Embryonic facial prominence (tissue), 1 donor: ENCODE results near the gene PDGFC.

Source experiments
- DNase-seq: peaks from one replicate; pipeline ENCODE4 v3.0.0-alpha.2; 2016; ENCODE audit errors: extremely low spot score

PDGFC gene

DNA sequence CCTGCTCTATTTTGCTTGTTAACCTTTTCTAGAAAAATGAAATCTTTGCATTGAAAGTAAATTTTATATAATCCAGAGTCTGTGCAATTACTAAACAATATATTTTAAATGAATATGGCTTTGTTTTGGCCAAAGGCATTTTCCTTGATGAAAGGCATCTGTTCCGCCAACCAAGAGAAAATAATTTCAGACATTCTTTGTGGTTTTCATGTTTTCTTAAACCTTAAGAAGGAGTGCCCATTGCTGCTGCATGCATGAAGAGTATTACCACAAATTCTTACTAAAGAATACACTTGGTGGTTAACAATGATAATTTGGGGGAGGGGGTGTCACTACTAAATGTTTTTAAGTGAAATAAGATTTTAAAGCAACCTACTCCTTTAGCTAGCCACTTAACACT is 2.7 kb upstream of the PDGFC start:
- DNase-seq: no peak

DNA sequence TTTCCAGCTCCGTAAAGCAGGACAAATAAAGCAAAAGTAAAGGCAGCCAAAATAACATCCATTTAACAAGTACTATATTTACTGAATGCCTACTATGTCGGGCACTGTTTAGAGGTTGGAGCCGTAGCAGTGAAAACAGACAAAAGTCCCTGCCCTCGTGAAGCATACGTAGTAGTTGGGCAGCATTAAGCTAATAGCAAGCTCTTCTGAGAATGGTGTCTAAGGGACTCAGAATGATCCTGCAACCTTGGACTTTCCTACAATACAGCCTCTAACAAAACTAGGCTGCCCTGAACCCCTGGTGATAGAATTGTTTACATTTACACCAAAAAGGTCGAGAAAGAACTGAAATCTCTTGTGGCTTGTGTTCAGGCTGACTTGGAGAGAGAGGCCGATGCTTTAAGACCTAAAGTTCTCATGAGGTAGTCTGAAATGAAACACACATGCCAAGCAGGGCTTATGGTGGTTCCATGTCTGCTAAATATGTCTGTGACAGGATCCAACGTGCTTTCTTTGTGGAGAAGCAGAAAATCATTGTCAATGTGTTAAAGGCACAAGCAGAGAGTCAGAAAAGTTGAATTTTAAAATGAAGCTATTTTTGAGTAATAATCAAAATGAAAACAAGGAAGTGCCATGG is 898 bp upstream of the PDGFC start:
- DNase-seq: no peak

GRCh38 chr4:156971165-156971675 is 379 bp downstream of the PDGFC start:
- no peak for DNase-seq

DNA sequence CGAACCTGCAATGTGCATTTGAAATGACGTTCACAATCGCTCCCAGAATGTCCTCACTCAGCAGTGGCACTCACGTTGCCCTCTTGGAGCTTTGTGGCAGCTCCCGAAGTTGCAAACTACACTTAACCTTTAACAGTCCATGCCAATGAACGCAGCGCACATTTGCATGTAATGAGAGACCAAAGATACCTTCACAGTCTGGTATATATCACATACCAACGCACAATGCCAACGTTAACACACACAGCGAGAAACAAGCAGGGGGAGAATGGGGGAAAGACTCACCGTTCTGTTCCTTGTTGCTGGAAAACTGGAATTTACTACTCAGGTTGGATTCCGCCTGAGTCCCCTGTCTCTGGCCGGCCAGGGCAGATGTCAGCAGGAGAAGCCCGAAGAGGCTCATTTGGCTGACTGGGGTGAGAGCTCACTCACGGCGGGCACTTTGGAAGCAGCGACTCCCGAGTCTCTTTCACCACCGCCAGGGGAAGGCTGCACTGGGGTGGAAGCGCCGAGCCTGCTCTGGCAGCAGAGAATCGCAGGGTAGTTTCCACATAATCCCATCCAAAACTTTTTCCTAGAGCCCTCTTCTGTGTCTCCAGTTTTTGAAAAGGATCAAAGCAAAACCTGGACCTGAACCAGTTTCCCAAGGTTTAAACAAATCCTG is 966 bp downstream of the PDGFC start:
- no peak for DNase-seq

DNA sequence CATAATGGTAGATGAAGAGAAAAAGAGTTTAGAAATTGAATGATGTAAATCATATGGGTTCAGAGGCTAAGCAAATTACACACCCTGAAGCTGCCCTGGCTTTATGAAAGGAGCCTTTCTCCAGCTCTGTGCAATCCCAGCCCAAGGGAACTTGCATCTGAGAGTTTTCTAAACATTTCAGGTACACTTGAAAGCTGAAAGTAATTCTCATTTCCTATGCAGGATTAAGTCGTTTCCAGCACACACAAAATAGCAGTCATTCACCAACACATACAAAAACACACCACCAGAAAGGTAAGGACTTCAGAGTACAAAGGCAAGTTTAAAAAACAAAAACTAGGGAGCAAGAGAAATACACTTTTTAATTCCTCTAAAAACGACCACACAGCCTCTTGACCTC is 1.7 kb downstream of the PDGFC start:
- no peak for DNase-seq

DNA sequence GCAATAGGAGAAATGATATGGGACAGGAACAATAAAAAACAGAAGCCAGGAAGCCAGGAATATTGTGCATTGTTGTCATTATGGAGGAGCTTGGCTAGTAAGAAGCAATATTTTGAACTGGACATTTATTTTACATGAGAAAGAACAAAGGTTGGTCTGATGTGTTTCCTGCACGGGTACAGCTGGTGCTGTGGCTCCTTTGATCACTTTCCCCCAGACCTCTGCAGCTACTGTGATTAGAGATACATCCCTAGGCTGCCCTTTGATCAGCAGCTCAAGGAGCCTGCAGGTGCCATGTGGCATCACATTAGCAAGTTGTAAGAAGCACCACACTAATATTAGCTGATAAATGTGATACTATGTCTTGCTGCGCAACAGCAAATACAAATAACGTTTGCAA is 2.5 kb downstream of the PDGFC start:
- no peak for DNase-seq

GRCh38 chr4:156968479-156968984 is 3.1 kb downstream of the PDGFC start:
- DNase-seq: no peak

DNA sequence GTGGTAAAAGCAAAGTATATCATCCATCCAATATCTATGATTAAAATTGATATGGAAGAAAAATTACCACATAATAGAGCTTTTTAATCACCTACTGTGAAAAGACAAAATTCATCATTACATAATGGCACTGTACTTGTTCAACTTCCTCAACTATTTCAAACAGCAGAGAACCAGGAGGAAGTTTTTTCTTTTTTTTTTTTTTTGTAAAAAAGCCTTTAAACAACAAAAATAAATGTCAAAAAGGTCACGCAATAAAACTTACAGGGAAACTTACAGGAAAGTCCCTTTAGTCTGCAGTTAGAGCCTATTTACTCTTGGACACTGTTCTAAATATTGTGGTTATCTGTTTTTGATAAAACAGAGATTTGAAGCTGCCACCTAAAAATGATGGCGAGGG is 4.8 kb downstream of the PDGFC start:
- no peak for DNase-seq

DNA sequence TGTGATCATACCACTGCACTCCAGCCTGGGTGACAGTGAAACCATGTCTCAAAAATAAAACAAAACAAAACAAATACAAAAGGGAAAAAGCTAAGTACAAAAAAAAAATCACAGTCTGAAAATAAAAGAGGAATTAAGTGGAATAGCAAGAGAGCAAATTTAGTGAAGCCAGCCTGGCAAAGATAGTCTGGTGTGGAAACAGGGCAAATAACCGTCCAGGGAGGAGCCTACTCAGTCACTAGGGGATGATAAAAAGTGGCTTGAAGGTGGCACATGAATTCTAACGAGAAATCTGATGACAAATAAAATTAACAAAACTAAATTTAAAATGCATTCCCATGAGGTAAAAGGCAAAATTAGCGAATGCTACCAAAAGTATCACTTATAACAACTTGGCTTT is 8.2 kb downstream of the PDGFC start:
- DNase-seq: no peak

- DNase-seq: no peak
Measured at GRCh38 chr4:156962528-156962974, 9.0 kb downstream of the PDGFC start.

DNA sequence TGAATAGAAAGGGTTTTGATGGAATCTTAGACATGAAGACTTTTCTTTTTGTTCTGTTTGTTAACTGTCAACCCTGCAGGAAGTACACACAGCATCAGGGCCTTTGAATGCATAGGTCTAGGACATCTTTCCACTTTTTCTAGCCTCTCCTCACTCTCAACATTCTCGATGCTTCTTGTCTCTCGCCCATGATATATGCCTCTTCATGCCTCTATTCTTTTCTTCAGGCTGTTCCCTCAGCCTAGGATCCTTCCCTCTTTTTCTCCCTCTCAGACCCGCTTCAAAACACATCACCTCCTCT is 9.6 kb downstream of the PDGFC start:
- DNase-seq: no peak

DNA sequence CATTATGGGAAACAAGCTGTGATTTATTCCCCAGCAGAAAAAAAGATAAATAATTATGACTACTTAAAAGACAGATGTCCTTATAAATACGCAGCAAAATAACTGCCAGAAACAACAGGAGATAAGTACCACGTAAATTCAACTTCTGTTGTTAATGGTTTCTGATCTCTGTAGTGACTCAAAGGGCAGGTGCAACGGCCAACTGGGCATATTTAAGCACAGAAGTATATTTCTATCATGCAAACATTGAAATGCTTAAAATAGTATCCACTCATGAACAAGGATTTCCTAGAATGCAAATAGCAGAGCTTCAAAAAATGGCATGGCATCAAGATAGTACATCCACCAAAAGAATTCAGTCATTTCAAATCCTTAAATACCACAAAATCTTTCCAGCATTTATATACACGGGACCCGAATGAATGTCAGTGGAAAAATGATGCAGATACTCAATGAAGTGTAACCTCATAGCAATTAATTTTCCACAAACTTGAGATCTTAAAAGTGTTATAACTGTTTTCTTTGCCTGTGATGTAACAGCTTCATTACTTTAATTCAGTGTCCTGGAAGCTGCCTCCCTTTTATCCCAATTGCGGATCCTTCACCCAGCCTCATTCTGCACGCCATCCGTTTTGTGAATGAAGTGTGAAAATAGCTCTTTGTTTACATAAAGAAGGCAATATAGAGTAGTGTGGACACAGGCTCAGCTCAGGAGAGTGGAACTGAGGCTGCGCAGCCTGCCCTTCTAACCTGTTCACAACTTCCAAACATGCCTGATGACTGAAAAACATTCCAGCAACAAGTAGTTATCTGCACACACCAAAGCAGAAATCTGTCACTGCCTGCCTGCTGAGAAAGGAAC is 10.2 kb downstream of the PDGFC start:
- DNase-seq: no peak

- no peak for DNase-seq
Measured at GRCh38 chr4:156959298-156959702, 12.3 kb downstream of the PDGFC start.

- DNase-seq: no peak
Measured at GRCh38 chr4:156958276-156959074, 13.1 kb downstream of the PDGFC start.

DNA sequence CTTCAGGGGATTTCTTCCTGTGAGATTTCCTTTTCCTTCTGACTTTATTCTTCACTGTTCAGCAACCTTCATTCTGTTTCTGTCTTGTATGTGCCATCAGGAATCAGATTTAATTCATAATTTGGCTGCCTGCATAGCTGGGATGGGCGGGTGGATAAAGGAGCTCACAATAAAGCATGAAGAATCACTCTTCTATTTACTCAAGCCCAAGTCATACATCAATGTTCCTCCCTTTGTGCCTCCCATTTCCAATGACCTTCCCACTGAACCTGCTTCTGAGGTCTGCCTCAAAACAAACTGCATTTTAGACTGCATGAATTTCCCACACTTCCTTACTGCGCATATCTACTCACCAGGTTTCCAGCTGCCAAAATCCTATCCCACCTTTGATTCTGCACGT is 14.0 kb downstream of the PDGFC start:
- no peak for DNase-seq

DNA sequence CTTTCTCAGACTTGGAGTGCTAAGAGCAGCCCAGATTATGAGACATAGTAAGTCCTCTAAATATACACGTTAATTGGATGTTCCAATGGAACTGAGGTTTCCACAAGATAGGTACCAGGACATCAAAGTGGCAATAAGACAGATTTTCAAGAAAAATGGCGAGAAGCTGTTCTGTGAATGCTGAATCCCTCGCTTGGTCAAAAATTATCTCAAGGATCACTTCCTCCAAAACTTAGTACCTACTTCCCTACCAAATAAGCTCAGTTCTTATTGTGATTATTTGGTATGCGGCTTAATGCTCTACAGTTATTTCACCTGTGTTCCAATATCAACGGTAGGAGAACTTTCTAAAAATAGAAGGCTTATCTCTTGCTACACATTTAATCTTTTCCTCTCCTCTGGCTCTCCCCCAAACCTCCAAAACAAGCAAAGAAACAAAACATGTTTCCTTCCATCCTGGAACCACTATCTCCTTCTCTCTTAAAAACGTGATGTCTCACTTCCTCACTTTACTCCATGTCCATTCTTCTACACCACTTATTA is 14.7 kb downstream of the PDGFC start:
- DNase-seq: no peak

- no peak for DNase-seq
Measured at GRCh38 chr4:156956359-156956758, 15.2 kb downstream of the PDGFC start.

DNA sequence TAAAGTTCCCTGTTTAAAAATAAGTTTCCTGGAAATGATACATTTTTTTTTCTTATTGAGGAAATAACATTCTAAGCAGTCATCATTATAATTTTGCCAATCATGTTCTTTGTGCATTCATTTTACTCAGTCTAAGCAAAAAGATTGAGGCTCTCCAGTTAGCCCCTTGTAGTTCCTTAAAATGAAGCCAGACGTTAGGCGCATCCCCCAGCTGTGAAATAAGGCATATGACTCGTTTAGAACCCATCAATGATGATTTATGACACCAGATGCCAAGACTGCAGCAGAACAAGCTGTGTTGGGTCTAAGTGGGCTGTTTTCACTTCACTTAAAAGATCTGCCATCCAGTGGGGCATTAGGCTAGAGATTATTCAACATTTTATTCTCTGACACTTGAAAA is 17.0 kb downstream of the PDGFC start:
- DNase-seq: no peak

GRCh38 chr4:156953951-156954350 is 17.6 kb downstream of the PDGFC start:
- no peak for DNase-seq

GRCh38 chr4:156953001-156953400 is 18.6 kb downstream of the PDGFC start:
- DNase-seq: no peak

DNA sequence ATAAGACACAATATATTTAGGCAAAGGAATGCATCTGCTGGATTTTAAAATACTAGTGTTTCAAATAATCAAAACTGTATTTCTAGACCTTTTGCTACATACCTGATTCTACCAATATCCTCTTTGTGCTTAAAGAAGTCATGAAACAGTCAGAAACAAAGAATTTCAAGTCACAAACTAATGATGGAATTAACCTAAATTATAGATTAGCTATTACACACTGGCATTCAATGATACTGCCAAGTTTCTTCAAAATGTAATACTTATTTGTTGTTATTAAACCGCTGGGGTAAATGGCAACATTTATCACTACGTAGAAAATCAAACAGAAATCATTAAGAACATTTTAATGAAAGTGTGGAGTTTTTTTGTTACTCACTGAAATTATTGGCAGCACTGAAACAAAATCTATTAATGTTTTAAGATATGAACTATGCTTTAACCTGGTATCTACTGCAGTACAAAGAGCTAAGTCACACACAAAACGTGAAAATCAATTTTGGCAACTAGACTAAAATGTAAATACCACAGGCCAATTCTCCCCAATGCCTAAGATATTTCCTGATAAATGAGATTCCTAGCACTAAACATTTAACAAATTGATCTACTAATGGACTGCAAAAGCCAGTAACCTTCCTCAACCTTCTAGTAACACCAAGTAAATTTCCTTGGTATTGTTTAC is 19.4 kb downstream of the PDGFC start:
- no peak for DNase-seq
